DOHH2 (cell line): ENCODE data around the gene IFT20.

ENCODE experiments used
- H3F3A ChIP-seq: fragments of 200-600 bp; sonication (generic), shearing (Covaris generic); 2 replicates; pipeline ENCODE4 v1.6.0; 2016; ENCODE audit warnings: antibody characterized with exemption, mild to moderate bottlenecking; ENCODE audit not compliant: control insufficient read depth, insufficient read depth
- H3K27ac ChIP-seq: fragments of 200-600 bp; sonication (generic); 2 replicates; pipeline ENCODE4 v1.5.1; 2014; ENCODE audit warnings: low read depth, mild to moderate bottlenecking, low read length, moderate library complexity
- H3K27me3 ChIP-seq: fragments of 200-600 bp; sonication (generic); 2 replicates; pipeline ENCODE4 v1.6.1; 2014; ENCODE audit warnings: mild to moderate bottlenecking, low read length, mixed read lengths; ENCODE audit not compliant: control insufficient read depth
- H3K36me3 ChIP-seq: fragments of 200-600 bp; sonication (generic); 2 replicates; pipeline ENCODE4 v1.6.1; 2014; ENCODE audit warnings: mild to moderate bottlenecking, low read length, moderate library complexity, mixed read lengths; ENCODE audit not compliant: control insufficient read depth
- H3K4me1 ChIP-seq: fragments of 200-600 bp; sonication (generic); 2 replicates; pipeline ENCODE4 v1.6.1; 2014; ENCODE audit warnings: mild to moderate bottlenecking, low read length, mixed read lengths; ENCODE audit not compliant: control insufficient read depth
- H3K4me2 ChIP-seq: fragments of 200-600 bp; sonication (generic); 2 replicates; pipeline ENCODE4 v1.6.0; 2014; ENCODE audit warnings: mild to moderate bottlenecking, low read length, moderate library complexity
- H3K4me3 ChIP-seq: fragments of 200-600 bp; sonication (generic); 2 replicates; pipeline ENCODE4 v1.5.1; 2014; ENCODE audit warnings: mild to moderate bottlenecking, low read length, mixed read lengths
- H3K79me2 ChIP-seq: fragments of 200-600 bp; sonication (generic); 2 replicates; pipeline ENCODE4 v1.6.1; 2014; ENCODE audit warnings: mild to moderate bottlenecking, low read length, mixed read lengths; ENCODE audit not compliant: control insufficient read depth
- H3K9me2 ChIP-seq: fragments of 200-600 bp; sonication (generic); replicated peaks from 2 replicates; pipeline ENCODE4 v1.6.1; 2014; ENCODE audit warnings: mild to moderate bottlenecking, low read length, mixed read lengths; ENCODE audit not compliant: control insufficient read depth
- H3K9me3 ChIP-seq: fragments of 200-600 bp; sonication (generic); 2 replicates; pipeline ENCODE4 v1.6.1; 2014; ENCODE audit warnings: antibody characterized with exemption, low read length, mixed read lengths; ENCODE audit not compliant: control insufficient read depth, insufficient read depth
- H4K20me1 ChIP-seq: fragments of 200-600 bp; sonication (generic); 2 replicates; pipeline ENCODE4 v1.6.0; 2014; ENCODE audit warnings: low read depth, mild to moderate bottlenecking, antibody characterized with exemption, low read length, moderate library complexity; ENCODE audit not compliant: control insufficient read depth, insufficient read depth
- EZH2phosphoT487 ChIP-seq: fragments of 200-600 bp; sonication (generic); IDR thresholded peaks from 2 replicates; pipeline ENCODE4 v1.6.1; 2017; ENCODE audit warnings: borderline replicate concordance, mild to moderate bottlenecking, antibody characterized with exemption, low read length, moderate library complexity, mixed read lengths
- TF ChIP-seq, protein P1 (sequence below): fragments of 200-600 bp; sonication (generic); IDR thresholded peaks from one replicate; pipeline ENCODE4 v1.5.1; 2014; ENCODE audit warnings: antibody characterized with exemption, mild to moderate bottlenecking, low read depth, low read length; ENCODE audit not compliant: poor library complexity, severe bottlenecking

Gene IFT20

GRCh38 chr17:28280826-28281225, 54.4 kb downstream of the IFT20 start:
- H3K27me3 ChIP-seq, result peaks cover 47% of the 10 kb centered on the region
- H3K79me2 ChIP-seq, result no peaks in the 10 kb centered on the region
- TF ChIP-seq, protein P1, sequence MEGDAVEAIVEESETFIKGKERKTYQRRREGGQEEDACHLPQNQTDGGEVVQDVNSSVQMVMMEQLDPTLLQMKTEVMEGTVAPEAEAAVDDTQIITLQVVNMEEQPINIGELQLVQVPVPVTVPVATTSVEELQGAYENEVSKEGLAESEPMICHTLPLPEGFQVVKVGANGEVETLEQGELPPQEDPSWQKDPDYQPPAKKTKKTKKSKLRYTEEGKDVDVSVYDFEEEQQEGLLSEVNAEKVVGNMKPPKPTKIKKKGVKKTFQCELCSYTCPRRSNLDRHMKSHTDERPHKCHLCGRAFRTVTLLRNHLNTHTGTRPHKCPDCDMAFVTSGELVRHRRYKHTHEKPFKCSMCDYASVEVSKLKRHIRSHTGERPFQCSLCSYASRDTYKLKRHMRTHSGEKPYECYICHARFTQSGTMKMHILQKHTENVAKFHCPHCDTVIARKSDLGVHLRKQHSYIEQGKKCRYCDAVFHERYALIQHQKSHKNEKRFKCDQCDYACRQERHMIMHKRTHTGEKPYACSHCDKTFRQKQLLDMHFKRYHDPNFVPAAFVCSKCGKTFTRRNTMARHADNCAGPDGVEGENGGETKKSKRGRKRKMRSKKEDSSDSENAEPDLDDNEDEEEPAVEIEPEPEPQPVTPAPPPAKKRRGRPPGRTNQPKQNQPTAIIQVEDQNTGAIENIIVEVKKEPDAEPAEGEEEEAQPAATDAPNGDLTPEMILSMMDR, result no peak
- TF ChIP-seq EZH2phosphoT487, result no peak

GRCh38 chr17:28279411-28279810, 55.9 kb downstream of the IFT20 start:
- H3K4me3 ChIP-seq, result no peak overlapping the region
- TF ChIP-seq, protein P1, result no peak
- TF ChIP-seq EZH2phosphoT487, result no peak
- H3K79me2 ChIP-seq, result no peaks in the 10 kb centered on the region
- H4K20me1 ChIP-seq, result no peaks in the 10 kb centered on the region
- peaks cover 57% of the 10 kb centered on the region for H3K27me3 ChIP-seq
- H3K4me2 ChIP-seq, result no peak overlapping the region
- H3K9me3 ChIP-seq, result no peaks in the 10 kb centered on the region
- peaks cover 11% of the 10 kb centered on the region for H3K4me1 ChIP-seq
- H3F3A ChIP-seq, result no peaks in the 10 kb centered on the region; the same call in 1 of the 2 replicates
- no peak overlapping the region for H3K27ac ChIP-seq
- H3K9me2 ChIP-seq, result no peaks in the 10 kb centered on the region
- H3K36me3 ChIP-seq, result no peaks in the 10 kb centered on the region

More at GRCh38 chr17:28280826-28281225, 54.4 kb downstream of the IFT20 start:
- H3K9me2 ChIP-seq, result no peaks in the 10 kb centered on the region
- no peaks in the 10 kb centered on the region for H3K9me3 ChIP-seq
- H3K4me3 ChIP-seq, result no peak overlapping the region
- peaks cover 11% of the 10 kb centered on the region for H3K4me1 ChIP-seq
- no peaks in the 10 kb centered on the region for H3K36me3 ChIP-seq
- no peak overlapping the region for H3K4me2 ChIP-seq
- H3K27ac ChIP-seq, result no peak overlapping the region
- no peaks in the 10 kb centered on the region; the same call in 1 of the 2 replicates for H3F3A ChIP-seq
- H4K20me1 ChIP-seq, result no peaks in the 10 kb centered on the region
